Transverse colon (tissue), 4 donors: ENCODE data around the gene MYO16.

Experiments used
- CTCF ChIP-seq, 5 experiments: fragments of 200-600 bp in 3 of 5; fragments of 450-650 bp in 2 of 5; sonication (generic) in 3 of 5; IDR thresholded peaks; 1 replicate in 2 of 5; 2 replicates in 3 of 5; pipeline ENCODE4 v1.5.1; 2016 to 2017; ENCODE audit warnings: antibody characterized with exemption in 5 of 5, inconsistent platforms in 3 of 5, mild to moderate bottlenecking in 2 of 5, moderate library complexity in 1 of 5
- EP300 ChIP-seq: sonication (generic); formaldehyde crosslinking; IDR thresholded peaks from one replicate; pipeline ENCODE4 v1.6.1; 2017; ENCODE audit warnings: antibody characterized with exemption, low read depth
- POLR2A ChIP-seq: fragments of 450-650 bp; IDR thresholded peaks from one replicate; pipeline ENCODE4 v1.6.1; 2016; ENCODE audit warnings: antibody characterized with exemption, mild to moderate bottlenecking, moderate library complexity
- POLR2AphosphoS5 ChIP-seq, 3 donors: sonication (generic); formaldehyde crosslinking; IDR thresholded peaks; one replicate each; pipeline ENCODE4 v1.6.1; 2016; ENCODE audit warnings: antibody characterized with exemption in 3 of 3

GRCh38 chr13:109151696-109152095 is 522.3 kb downstream of the MYO16 start:
- TF ChIP-seq POLR2A, result no peak
- TF ChIP-seq POLR2AphosphoS5 (IDR thresholded peaks at IDR 0.05), result no peak
- TF ChIP-seq CTCF (IDR thresholded peaks at IDR 0.05), result no peak
- TF ChIP-seq EP300, result no peak
